A549 (cell line): ENCODE data around the gene SHOC2.

Experiments
- CHD2 ChIP-seq: fragments of 150-350 bp; IDR thresholded peaks from 2 replicates; pipeline ENCODE4 v1.6.1; 2014; ENCODE audit warnings: low read length; ENCODE audit not compliant: partially characterized antibody
- JUNB ChIP-seq: fragments of >200 bp; sonication (Bioruptor Twin); formaldehyde crosslinking; IDR thresholded peaks from 2 replicates; pipeline ENCODE4 v1.6.1; 2016
- TF ChIP-seq, protein P1 (sequence below): fragments of >200 bp; sonication (Bioruptor Twin); formaldehyde crosslinking; IDR thresholded peaks from 3 replicates; pipeline ENCODE4 v1.5.1; 2016

DNA sequence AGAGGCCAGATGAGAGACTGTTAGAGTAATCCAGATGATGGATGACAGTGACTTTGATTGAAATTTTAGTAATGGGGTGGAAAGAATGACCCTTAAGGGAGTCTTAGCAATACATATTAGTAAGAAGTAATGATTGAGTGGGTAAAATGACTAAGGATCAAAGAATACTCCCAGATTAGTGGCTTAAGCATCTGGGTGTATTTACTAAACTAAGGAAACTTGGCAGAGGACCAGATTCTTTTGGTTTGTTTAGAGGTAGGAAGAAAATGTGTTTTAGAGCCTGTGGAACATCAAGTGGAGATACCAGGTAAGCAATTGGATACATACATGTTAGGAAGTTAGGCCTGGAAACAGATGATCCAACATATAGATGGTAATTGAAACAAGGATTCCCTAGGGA lies 98.6 kb downstream of the SHOC2 start:
- no peak for TF ChIP-seq JUNB
- TF ChIP-seq, protein P1, sequence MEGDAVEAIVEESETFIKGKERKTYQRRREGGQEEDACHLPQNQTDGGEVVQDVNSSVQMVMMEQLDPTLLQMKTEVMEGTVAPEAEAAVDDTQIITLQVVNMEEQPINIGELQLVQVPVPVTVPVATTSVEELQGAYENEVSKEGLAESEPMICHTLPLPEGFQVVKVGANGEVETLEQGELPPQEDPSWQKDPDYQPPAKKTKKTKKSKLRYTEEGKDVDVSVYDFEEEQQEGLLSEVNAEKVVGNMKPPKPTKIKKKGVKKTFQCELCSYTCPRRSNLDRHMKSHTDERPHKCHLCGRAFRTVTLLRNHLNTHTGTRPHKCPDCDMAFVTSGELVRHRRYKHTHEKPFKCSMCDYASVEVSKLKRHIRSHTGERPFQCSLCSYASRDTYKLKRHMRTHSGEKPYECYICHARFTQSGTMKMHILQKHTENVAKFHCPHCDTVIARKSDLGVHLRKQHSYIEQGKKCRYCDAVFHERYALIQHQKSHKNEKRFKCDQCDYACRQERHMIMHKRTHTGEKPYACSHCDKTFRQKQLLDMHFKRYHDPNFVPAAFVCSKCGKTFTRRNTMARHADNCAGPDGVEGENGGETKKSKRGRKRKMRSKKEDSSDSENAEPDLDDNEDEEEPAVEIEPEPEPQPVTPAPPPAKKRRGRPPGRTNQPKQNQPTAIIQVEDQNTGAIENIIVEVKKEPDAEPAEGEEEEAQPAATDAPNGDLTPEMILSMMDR, result no peak
- TF ChIP-seq CHD2, result no peak
